COLO668 (cell line): ENCODE measurements around the gene POLR3C.

Experiments
- DNase-seq: peaks from one replicate; lab custom pipeline; 2025; ENCODE audit not compliant: unreplicated experiment; lab: John Stamatoyannopoulos, UW

Gene POLR3C

GRCh38 chr1:145868232-145868631 is 44.2 kb downstream of the POLR3C start:
- no peak for DNase-seq

- peak; percentile 62 for DNase-seq
These were observed 48.3 kb downstream of the POLR3C start for GRCh38 chr1:145871994-145872924.

- no peak for DNase-seq
These were observed 50.6 kb downstream of the POLR3C start for GRCh38 chr1:145874646-145875045.

- no peak for DNase-seq
These were observed 54.0 kb downstream of the POLR3C start for GRCh38 chr1:145877923-145878486.

- DNase-seq: no peak
These were observed 54.7 kb downstream of the POLR3C start for GRCh38 chr1:145878724-145879123.

- DNase-seq: peak; percentile 79
These were observed 55.8 kb downstream of the POLR3C start for GRCh38 chr1:145879775-145880174.

GRCh38 chr1:145884675-145885074 is 60.7 kb downstream of the POLR3C start:
- DNase-seq: no peak

GRCh38 chr1:145885738-145886287 is 61.8 kb downstream of the POLR3C start, which contains the start of gene ANKRD35:
ANKRD35 (minus strand) TSS chr1:145885866; CDS start chr1:145885758, 108 bp downstream.
- DNase-seq: peak; percentile 91

GRCh38 chr1:145886390-145886789 is 62.4 kb downstream of the POLR3C start:
- no peak for DNase-seq

GRCh38 chr1:145886816-145887215 is 62.8 kb downstream of the POLR3C start:
- DNase-seq: no peak

GRCh38 chr1:145887631-145888030 is 63.6 kb downstream of the POLR3C start:
- DNase-seq: peak; percentile 48

- peak; percentile 52 for DNase-seq
These were observed 65.7 kb downstream of the POLR3C start for GRCh38 chr1:145889722-145890121.

- DNase-seq: peak; percentile 41
These were observed 67.1 kb downstream of the POLR3C start for GRCh38 chr1:145891143-145891542.

- peak; percentile 97 for DNase-seq
These were observed 67.8 kb downstream of the POLR3C start for GRCh38 chr1:145891587-145892485.

- no peak for DNase-seq
These were observed 68.6 kb downstream of the POLR3C start for GRCh38 chr1:145892486-145893087.

- DNase-seq: no peak
These were observed 69.5 kb downstream of the POLR3C start for GRCh38 chr1:145893306-145894055.
